Measurements from ENCODE around the gene KRTAP9-1. TPM values are rescaled to one million over a fixed set of nuclear protein-coding genes. Genes with fewer than 3 reads are reported as not detected.

The KRTAP9-1 gene
- total RNA-seq = not detected in 2 replicates

GRCh38 chr17:41189837-41190318, at the start of gene KRTAP9-1:
Gene KRTAP9-1, plus strand, starts transcription at chr17:41189887. Its CDS starts 0 bp downstream, at chr17:41189887.

GRCh38 chr17:41140360-41141131, 49.1 kb upstream of the KRTAP9-1 start, which contains the start of gene KRTAP4-6:
Gene KRTAP4-6, minus strand, starts transcription at chr17:41140544. Its CDS starts 57 bp downstream, at chr17:41140487.

GRCh38 chr17:41149652-41149985, 40.1 kb upstream of the KRTAP9-1 start, which contains the start of gene KRTAP4-5:
Gene KRTAP4-5, minus strand, starts transcription at chr17:41149825. Its CDS starts 58 bp downstream, at chr17:41149767.

GRCh38 chr17:41160648-41161047, 29.0 kb upstream of the KRTAP9-1 start, which contains the start of gene KRTAP4-4:
Gene KRTAP4-4, minus strand, starts transcription at chr17:41160748. Its CDS starts 57 bp downstream, at chr17:41160691.

GRCh38 chr17:41168121-41168520, 21.6 kb upstream of the KRTAP9-1 start, which contains the start of gene KRTAP4-3:
Gene KRTAP4-3, minus strand, starts transcription at chr17:41168221. Its CDS starts 49 bp downstream, at chr17:41168172.

GRCh38 chr17:41177727-41178271, 11.9 kb upstream of the KRTAP9-1 start, which contains the start of gene KRTAP4-2:
Gene KRTAP4-2, minus strand, starts transcription at chr17:41178221. Its CDS starts 57 bp downstream, at chr17:41178164.

GRCh38 chr17:41184480-41184961, 5.2 kb upstream of the KRTAP9-1 start, which contains the start of gene KRTAP4-1:
Gene KRTAP4-1, minus strand, starts transcription at chr17:41184911. Its CDS starts 57 bp downstream, at chr17:41184854.

GRCh38 chr17:41226598-41227095, 37.0 kb downstream of the KRTAP9-1 start, which contains the start of gene KRTAP9-2:
Gene KRTAP9-2, plus strand, starts transcription at chr17:41226648. Its CDS starts 7 bp downstream, at chr17:41226655.

GRCh38 chr17:41232399-41233105, 42.9 kb downstream of the KRTAP9-1 start, which contains the start of gene KRTAP9-3:
Gene KRTAP9-3, plus strand, starts transcription at chr17:41232449. Its CDS starts 53 bp downstream, at chr17:41232502.

GRCh38 chr17:41237949-41238437, 48.3 kb downstream of the KRTAP9-1 start, which contains the start of gene KRTAP9-8:
Gene KRTAP9-8, plus strand, starts transcription at chr17:41237999. Its CDS starts 53 bp downstream, at chr17:41238052.

Other genes starting within 250 kb of the KRTAP9-1 start
- gene KRT39, start 222.9 kb upstream of the KRTAP9-1 start, total RNA-seq = not detected in 2 replicates
- not detected in 2 replicates for gene KRT40, start 205.6 kb upstream of the KRTAP9-1 start, total RNA-seq
- gene KRTAP3-3, start 195.7 kb upstream of the KRTAP9-1 start, total RNA-seq = not detected in 2 replicates
- not detected in 2 replicates for gene KRTAP3-2, start 190.0 kb upstream of the KRTAP9-1 start, total RNA-seq
- gene KRTAP3-1, start 180.8 kb upstream of the KRTAP9-1 start, total RNA-seq = not detected in 2 replicates
- 15.4 and 18.2 TPM in 2 replicates for gene KRTAP1-5, start 162.7 kb upstream of the KRTAP9-1 start, total RNA-seq
- gene KRTAP1-4, start 159.7 kb upstream of the KRTAP9-1 start, total RNA-seq = not detected in 2 replicates
- not detected in 2 replicates for gene KRTAP1-3, start 155.0 kb upstream of the KRTAP9-1 start, total RNA-seq
- 0.35 TPM in 1 of 2 replicates, not detected in the other for gene KRTAP1-1, start 148.4 kb upstream of the KRTAP9-1 start, total RNA-seq
- not detected in 2 replicates for gene KRTAP2-1, start 142.6 kb upstream of the KRTAP9-1 start, total RNA-seq
- gene KRTAP2-2, start 134.7 kb upstream of the KRTAP9-1 start, total RNA-seq = not detected in 2 replicates
- gene KRTAP2-3, start 129.8 kb upstream of the KRTAP9-1 start, total RNA-seq = 0.89 TPM in 1 of 2 replicates, not detected in the other
- gene KRTAP2-4, start 124.0 kb upstream of the KRTAP9-1 start, total RNA-seq = not detected in 2 replicates
- not detected in 2 replicates for gene KRTAP4-7, start 105.7 kb upstream of the KRTAP9-1 start, total RNA-seq
- not detected in 2 replicates for gene KRTAP4-8, start 91.7 kb upstream of the KRTAP9-1 start, total RNA-seq
- not detected in 2 replicates for gene KRTAP4-16, start 87.7 kb upstream of the KRTAP9-1 start, total RNA-seq
- gene KRTAP4-9, start 84.5 kb upstream of the KRTAP9-1 start, total RNA-seq = not detected in 2 replicates
- not detected in 2 replicates for gene KRTAP4-11, start 71.5 kb upstream of the KRTAP9-1 start, total RNA-seq
- gene KRTAP4-12, start 65.7 kb upstream of the KRTAP9-1 start, total RNA-seq = not detected in 2 replicates
- gene KRTAP4-6, start 49.3 kb upstream of the KRTAP9-1 start, total RNA-seq = not detected in 2 replicates
- gene KRTAP4-5, start 40.1 kb upstream of the KRTAP9-1 start, total RNA-seq = not detected in 2 replicates
- gene KRTAP4-4, start 29.1 kb upstream of the KRTAP9-1 start, total RNA-seq = not detected in 2 replicates
- gene KRTAP4-3, start 21.7 kb upstream of the KRTAP9-1 start, total RNA-seq = not detected in 2 replicates
- gene KRTAP4-2, start 11.7 kb upstream of the KRTAP9-1 start, total RNA-seq = not detected in 2 replicates
- not detected in 2 replicates for gene KRTAP4-1, start 5.0 kb upstream of the KRTAP9-1 start, total RNA-seq
- gene KRTAP9-2, start 36.8 kb downstream of the KRTAP9-1 start, total RNA-seq = not detected in 2 replicates
- not detected in 2 replicates for gene KRTAP9-3, start 42.6 kb downstream of the KRTAP9-1 start, total RNA-seq
- not detected in 2 replicates for gene KRTAP9-8, start 48.1 kb downstream of the KRTAP9-1 start, total RNA-seq
- not detected in 2 replicates for gene KRTAP9-4, start 59.8 kb downstream of the KRTAP9-1 start, total RNA-seq
- gene KRTAP9-9, start 65.5 kb downstream of the KRTAP9-1 start, total RNA-seq = not detected in 2 replicates
- gene KRTAP9-6, start 75.5 kb downstream of the KRTAP9-1 start, total RNA-seq = not detected in 2 replicates
- not detected in 2 replicates for gene KRTAP9-7, start 85.8 kb downstream of the KRTAP9-1 start, total RNA-seq
- gene KRTAP29-1, start 113.0 kb downstream of the KRTAP9-1 start, total RNA-seq = not detected in 2 replicates
- gene KRTAP16-1, start 119.4 kb downstream of the KRTAP9-1 start, total RNA-seq = not detected in 2 replicates
- not detected in 2 replicates for gene KRTAP17-1, start 125.8 kb downstream of the KRTAP9-1 start, total RNA-seq
- not detected in 2 replicates for gene KRT33A, start 160.9 kb downstream of the KRTAP9-1 start, total RNA-seq
- under 0.01 TPM in 1 of 2 replicates, not detected in the other for gene KRT33B, start 179.9 kb downstream of the KRTAP9-1 start, total RNA-seq
- gene KRT34, start 192.4 kb downstream of the KRTAP9-1 start, total RNA-seq = 115 and 121 TPM in 2 replicates
- gene KRT31, start 207.7 kb downstream of the KRTAP9-1 start, total RNA-seq = not detected in 2 replicates
- gene KRT37, start 234.7 kb downstream of the KRTAP9-1 start, total RNA-seq = 0.71 TPM in 1 of 2 replicates, not detected in the other

All from myometrial cell (primary cell).